Esophagus squamous epithelium (tissue), 4 donors: ENCODE results near the gene GARNL3.

Experiments
- POLR2A ChIP-seq, 4 donors: fragments of 450-650 bp; IDR thresholded peaks; one replicate each; pipeline ENCODE4 v1.6.1; 2017; ENCODE audit warnings: antibody characterized with exemption in 4 of 4, mild to moderate bottlenecking in 4 of 4, moderate library complexity in 3 of 4
- TF ChIP-seq, protein P1 (sequence below), 6 experiments: fragments of 450-650 bp in 4 of 6; fragments of 200-600 bp in 2 of 6; sonication (generic) in 2 of 6; IDR thresholded peaks; one replicate each; pipeline ENCODE4 v1.5.1; 2016 to 2019; ENCODE audit warnings: antibody characterized with exemption in 6 of 6, mild to moderate bottlenecking in 4 of 6, moderate library complexity in 4 of 6

GRCh38 chr9:127390248-127390545, 125.6 kb downstream of the GARNL3 start:
- TF ChIP-seq, protein P1, sequence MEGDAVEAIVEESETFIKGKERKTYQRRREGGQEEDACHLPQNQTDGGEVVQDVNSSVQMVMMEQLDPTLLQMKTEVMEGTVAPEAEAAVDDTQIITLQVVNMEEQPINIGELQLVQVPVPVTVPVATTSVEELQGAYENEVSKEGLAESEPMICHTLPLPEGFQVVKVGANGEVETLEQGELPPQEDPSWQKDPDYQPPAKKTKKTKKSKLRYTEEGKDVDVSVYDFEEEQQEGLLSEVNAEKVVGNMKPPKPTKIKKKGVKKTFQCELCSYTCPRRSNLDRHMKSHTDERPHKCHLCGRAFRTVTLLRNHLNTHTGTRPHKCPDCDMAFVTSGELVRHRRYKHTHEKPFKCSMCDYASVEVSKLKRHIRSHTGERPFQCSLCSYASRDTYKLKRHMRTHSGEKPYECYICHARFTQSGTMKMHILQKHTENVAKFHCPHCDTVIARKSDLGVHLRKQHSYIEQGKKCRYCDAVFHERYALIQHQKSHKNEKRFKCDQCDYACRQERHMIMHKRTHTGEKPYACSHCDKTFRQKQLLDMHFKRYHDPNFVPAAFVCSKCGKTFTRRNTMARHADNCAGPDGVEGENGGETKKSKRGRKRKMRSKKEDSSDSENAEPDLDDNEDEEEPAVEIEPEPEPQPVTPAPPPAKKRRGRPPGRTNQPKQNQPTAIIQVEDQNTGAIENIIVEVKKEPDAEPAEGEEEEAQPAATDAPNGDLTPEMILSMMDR (IDR thresholded peaks at IDR 0.05), result no peak
- no peak for TF ChIP-seq POLR2A (IDR thresholded peaks at IDR 0.05)
